Suprapubic skin (tissue), 4 donors: ENCODE measurements around the gene DGCR2. TPM values are rescaled to one million over a fixed set of nuclear protein-coding genes. Genes with fewer than 3 reads are reported as not detected.
A peak's percentile ranks its signal among the peaks of the same experiment; 100 is the strongest.

Experiments used
- DNase-seq, 2 donors: peaks; one replicate each; pipeline ENCODE4 v3.0.0-alpha.2; 2019; ENCODE audit warnings: low spot score in 2 of 2
- H3K27ac ChIP-seq: fragments of 200-600 bp; sonication (generic); one replicate; pipeline ENCODE4 v1.5.1; 2019
- H3K27me3 ChIP-seq: fragments of 200-600 bp; sonication (generic); one replicate; pipeline ENCODE4 v1.5.1; 2019
- H3K36me3 ChIP-seq: fragments of 200-600 bp; sonication (generic); one replicate; pipeline ENCODE4 v1.5.1; 2019
- H3K4me1 ChIP-seq: fragments of 200-600 bp; sonication (generic); one replicate; pipeline ENCODE4 v1.5.1; 2019
- H3K4me3 ChIP-seq: fragments of 200-600 bp; sonication (generic); one replicate; pipeline ENCODE4 v1.5.1; 2019; ENCODE audit warnings: mild to moderate bottlenecking
- H3K9me3 ChIP-seq: fragments of 200-600 bp; sonication (generic); one replicate; pipeline ENCODE4 v1.5.1; 2019
- EP300 ChIP-seq: sonication (generic); formaldehyde crosslinking; IDR thresholded peaks from one replicate; pipeline ENCODE4 v1.6.1; 2017; ENCODE audit warnings: antibody characterized with exemption
- POLR2A ChIP-seq, 2 donors: fragments of 450-650 bp; IDR thresholded peaks; one replicate each; pipeline ENCODE4 v1.6.1; 2017; ENCODE audit warnings: antibody characterized with exemption in 2 of 2, mild to moderate bottlenecking in 2 of 2, moderate library complexity in 2 of 2
- POLR2AphosphoS5 ChIP-seq, 3 donors: sonication (generic); formaldehyde crosslinking; IDR thresholded peaks; one replicate each; pipeline ENCODE4 v1.6.1; 2017; ENCODE audit warnings: antibody characterized with exemption in 3 of 3
- WGBS: methylation state at CpG from one replicate; pipeline ENCODE4 v1.1.5; 2018; 5-methylcytosine and 5-hydroxymethylcytosine counted together
- total RNA-seq, 4 donors: library from RNA; depleted of rRNA; stranded (reverse); fragments of >200 nt; gene quantifications; one replicate each; pipeline ENCODE4 v1.1.0, GENCODE V29; 2016
- TF ChIP-seq, protein P1 (sequence below), 2 donors: fragments of 200-600 bp in 1 of 2; fragments of 450-650 bp in 1 of 2; sonication (generic) in 1 of 2; IDR thresholded peaks; one replicate each; pipeline ENCODE4 v1.5.1; 2016 to 2019; ENCODE audit warnings: antibody characterized with exemption in 2 of 2, mild to moderate bottlenecking in 1 of 2, moderate library complexity in 1 of 2

The DGCR2 gene
- total RNA-seq, 4 donors from 2014 or later: 115 to 172 (median 130) TPM

DNA sequence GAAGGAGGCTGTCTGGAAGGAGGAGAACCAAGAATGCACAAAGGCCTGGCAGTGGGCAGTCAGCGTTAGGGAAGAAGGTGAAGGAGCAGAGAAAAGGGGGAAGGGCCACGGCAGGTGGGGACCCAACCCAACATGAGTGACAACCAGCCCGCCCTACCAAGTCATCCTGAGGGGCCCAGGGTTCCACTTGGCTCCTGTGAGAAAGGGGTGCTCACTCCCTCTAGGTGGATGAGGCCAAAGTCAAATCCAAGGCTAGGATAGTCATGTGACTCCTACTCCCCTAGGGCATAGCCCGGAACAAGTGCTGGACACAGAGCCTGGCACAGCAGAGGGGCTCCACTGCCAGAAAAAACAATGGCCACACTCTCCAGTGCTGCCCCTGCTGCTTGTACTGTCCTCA is 2.2 kb upstream of the DGCR2 start:
- 88% methylated on average over 4 of the region's 4 CpGs for WGBS

DNA sequence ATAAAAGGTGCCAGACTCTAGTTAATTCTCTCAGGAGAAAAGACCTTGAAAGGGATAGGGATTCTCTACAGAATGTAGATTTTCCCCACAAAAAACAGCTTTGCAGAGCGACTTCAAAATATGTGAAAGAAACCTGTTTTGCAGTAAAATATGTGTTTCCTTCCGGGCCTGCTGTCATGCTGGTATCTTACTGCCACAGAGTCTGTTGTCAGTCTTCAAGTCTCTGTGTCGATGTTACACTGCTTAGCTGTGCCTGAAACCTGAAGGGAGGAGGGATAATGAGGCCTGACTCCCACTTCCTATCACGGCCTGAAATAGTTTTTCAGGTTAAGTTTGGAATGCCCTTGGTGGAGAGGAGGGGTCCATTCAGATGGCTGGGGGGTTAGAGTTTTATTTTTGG is 1.7 kb upstream of the DGCR2 start:
- no peak overlapping the region for H3K27ac ChIP-seq
- TF ChIP-seq, protein P1, sequence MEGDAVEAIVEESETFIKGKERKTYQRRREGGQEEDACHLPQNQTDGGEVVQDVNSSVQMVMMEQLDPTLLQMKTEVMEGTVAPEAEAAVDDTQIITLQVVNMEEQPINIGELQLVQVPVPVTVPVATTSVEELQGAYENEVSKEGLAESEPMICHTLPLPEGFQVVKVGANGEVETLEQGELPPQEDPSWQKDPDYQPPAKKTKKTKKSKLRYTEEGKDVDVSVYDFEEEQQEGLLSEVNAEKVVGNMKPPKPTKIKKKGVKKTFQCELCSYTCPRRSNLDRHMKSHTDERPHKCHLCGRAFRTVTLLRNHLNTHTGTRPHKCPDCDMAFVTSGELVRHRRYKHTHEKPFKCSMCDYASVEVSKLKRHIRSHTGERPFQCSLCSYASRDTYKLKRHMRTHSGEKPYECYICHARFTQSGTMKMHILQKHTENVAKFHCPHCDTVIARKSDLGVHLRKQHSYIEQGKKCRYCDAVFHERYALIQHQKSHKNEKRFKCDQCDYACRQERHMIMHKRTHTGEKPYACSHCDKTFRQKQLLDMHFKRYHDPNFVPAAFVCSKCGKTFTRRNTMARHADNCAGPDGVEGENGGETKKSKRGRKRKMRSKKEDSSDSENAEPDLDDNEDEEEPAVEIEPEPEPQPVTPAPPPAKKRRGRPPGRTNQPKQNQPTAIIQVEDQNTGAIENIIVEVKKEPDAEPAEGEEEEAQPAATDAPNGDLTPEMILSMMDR (IDR thresholded peaks at IDR 0.05): no peak
- TF ChIP-seq POLR2AphosphoS5 (IDR thresholded peaks at IDR 0.05) (no peak), EP300 (no peak), POLR2A (IDR thresholded peaks at IDR 0.05) (no peak)
- H3K36me3 ChIP-seq: no peaks in the 10 kb centered on the region
- no peaks in the 10 kb centered on the region for H3K27me3 ChIP-seq
- DNase-seq: no peak
- whole genome bisulfite sequencing: 90% methylated on average over 4 of the region's 4 CpGs
- H3K4me1 ChIP-seq: peaks cover 56% of the 10 kb centered on the region
- no peaks in the 10 kb centered on the region for H3K9me3 ChIP-seq
- no peak overlapping the region for H3K4me3 ChIP-seq

More for the DNA sequence above, 2.2 kb upstream of the DGCR2 start:
- Histone ChIP-seq H3K36me3 (no peaks in the 10 kb centered on the region), H3K4me3 (no peak overlapping the region), H3K27ac (no peak overlapping the region), H3K27me3 (no peaks in the 10 kb centered on the region), H3K9me3 (no peaks in the 10 kb centered on the region), H3K4me1 (peaks cover 53% of the 10 kb centered on the region)
- peak in 1 of 2 donors; percentile 51 for DNase-seq
- TF ChIP-seq EP300 (no peak), POLR2AphosphoS5 (IDR thresholded peaks at IDR 0.05) (no peak), POLR2A (IDR thresholded peaks at IDR 0.05) (no peak)
- TF ChIP-seq, protein P1 (IDR thresholded peaks at IDR 0.05): no peak

DNA sequence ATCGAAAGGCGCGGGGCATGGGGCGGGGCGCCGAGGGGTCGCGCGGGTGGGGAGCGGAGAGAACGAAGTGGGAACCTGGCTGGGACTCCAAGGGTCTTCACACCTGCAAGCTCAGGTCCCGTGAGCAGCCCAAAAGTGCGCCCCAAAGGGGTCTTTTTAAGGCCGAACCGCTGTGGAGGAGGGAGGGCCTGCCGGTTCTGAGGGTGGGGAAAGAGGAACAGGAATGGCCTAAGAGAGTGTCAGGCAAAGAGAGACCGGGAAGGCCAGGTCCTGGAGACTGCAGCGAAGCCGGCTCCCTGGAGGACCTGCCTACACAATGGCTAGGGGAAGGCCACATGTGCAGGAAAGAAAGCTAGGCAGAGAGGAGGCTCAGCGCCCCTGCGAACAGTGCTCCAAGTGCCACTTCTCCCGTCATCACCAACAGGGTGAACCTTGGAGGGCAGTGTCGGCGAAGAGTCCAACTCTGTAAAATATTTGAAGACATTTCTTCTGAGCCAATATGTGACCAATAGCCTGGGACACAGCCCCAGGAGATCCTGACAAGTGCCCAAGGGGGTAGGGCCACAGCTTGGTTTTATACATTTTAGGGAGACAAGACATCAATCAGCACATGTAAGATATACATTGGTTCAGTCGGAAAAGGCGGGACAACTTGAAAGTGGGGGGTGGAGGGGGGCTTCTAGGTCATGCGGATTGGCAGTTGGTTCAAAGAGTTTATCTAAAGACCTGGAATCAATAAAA is 710 bp upstream of the DGCR2 start:
- no peak for DNase-seq
- H3K9me3 ChIP-seq: no peaks in the 10 kb centered on the region
- 21% methylated on average over 27 of the region's 27 CpGs for WGBS

DNA sequence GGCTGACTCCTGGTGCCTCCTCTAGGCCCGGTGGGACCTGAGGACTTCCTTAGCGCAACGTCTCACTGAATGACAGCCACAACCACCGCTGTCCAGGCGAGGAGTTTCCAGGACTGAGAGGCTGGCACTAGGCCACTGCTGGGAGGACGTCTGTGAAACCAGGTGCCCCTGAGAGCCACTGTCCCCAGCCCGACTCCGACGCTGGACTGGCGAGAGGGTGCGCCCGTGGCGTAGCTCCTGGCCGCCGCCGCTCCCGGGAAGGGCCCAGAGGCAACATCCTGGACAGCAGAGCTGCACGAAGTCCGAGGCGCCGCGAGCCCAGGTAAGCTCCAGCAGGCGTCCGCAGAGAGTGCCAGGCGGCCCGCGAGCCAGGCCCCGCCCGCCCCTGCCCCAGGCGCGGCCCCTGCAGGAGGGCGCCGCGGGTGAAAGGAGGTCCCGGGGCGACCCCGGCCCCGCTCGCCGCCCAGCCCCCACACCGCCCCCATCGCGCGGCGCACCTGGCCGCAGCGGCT is 525 bp downstream of the DGCR2 start:
- no peaks in the 10 kb centered on the region for H3K27me3 ChIP-seq
- no peaks in the 10 kb centered on the region for H3K9me3 ChIP-seq
- peak overlapping the region; percentile 96 for H3K27ac ChIP-seq
- H3K4me1 ChIP-seq: peaks cover 59% of the 10 kb centered on the region
- DNase-seq: peak in 1 of 2 donors; percentile 86
- TF ChIP-seq, protein P1 (IDR thresholded peaks at IDR 0.05): no peak
- TF ChIP-seq POLR2AphosphoS5 (IDR thresholded peaks at IDR 0.05) (no peak), POLR2A (IDR thresholded peaks at IDR 0.05) (no peak), EP300 (no peak)
- WGBS: 0% methylated on average over 4 of the region's 47 CpGs
- peak overlapping the region; percentile 98 for H3K4me3 ChIP-seq
- H3K36me3 ChIP-seq: no peaks in the 10 kb centered on the region

More for the DNA sequence above, 710 bp upstream of the DGCR2 start:
- Histone ChIP-seq H3K36me3 (no peaks in the 10 kb centered on the region), H3K27me3 (no peaks in the 10 kb centered on the region), H3K27ac (peak overlapping the region; percentile 96), H3K4me1 (peaks cover 59% of the 10 kb centered on the region), H3K4me3 (peak overlapping the region; percentile 98)
- TF ChIP-seq, protein P1 (IDR thresholded peaks at IDR 0.05): no peak
- TF ChIP-seq POLR2A (IDR thresholded peaks at IDR 0.05) (no peak), EP300 (no peak), POLR2AphosphoS5 (IDR thresholded peaks at IDR 0.05) (no peak)

DNA sequence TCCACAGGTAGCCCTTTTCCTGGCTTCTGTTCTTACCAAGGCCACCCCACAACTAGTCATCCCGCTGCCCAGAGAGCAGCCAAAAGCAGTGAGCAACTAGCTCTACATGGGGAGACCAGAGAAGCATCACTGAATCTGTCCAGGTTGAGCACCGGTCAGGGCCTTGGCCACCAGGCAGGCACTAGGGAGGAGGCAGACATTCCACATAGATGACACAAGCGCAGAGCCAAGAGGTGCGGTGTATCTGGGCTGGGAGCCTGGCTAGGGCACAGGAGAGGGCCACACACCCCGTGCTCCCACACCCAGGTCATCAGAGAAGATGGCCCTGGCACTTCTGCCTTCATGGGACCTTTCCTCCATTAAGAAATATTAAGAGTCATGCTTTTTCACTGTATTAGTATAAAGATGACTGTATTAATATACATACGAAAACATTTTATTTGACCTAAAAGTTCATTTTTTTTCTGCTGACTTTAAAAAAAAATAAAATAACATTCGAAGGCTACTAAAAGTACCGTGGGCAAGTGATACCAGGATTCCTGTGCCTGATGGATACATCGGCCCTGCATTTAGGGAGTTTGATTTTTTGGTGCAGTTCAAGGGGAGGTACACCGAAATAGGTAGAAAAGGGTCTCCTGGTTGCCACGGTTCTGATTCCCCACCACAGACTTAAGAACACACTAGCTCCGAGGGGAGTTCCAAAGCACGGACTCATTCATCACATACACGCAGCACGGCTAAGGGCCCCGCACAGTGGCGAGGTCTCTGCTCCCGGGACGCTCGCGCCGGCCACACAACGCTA is 1.2 kb downstream of the DGCR2 start:
- Histone ChIP-seq H3K9me3 (no peaks in the 10 kb centered on the region), H3K4me3 (peak overlapping the region; percentile 98), H3K4me1 (peaks cover 61% of the 10 kb centered on the region), H3K27ac (peak overlapping the region; percentile 96), H3K27me3 (no peaks in the 10 kb centered on the region), H3K36me3 (no peaks in the 10 kb centered on the region)
- TF ChIP-seq EP300 (no peak), POLR2A (IDR thresholded peaks at IDR 0.05) (no peak), POLR2AphosphoS5 (IDR thresholded peaks at IDR 0.05) (no peak)
- TF ChIP-seq, protein P1 (IDR thresholded peaks at IDR 0.05): no peak
- 15% methylated on average over 23 of the region's 23 CpGs for WGBS
- no peak for DNase-seq
